DOHH2 (cell line): ENCODE measurements around the gene CLEC4E.

Experiments used
- EZH2phosphoT487 ChIP-seq: fragments of 200-600 bp; sonication (generic); IDR thresholded peaks from 2 replicates; pipeline ENCODE4 v1.6.1; 2017; ENCODE audit warnings: borderline replicate concordance, mild to moderate bottlenecking, antibody characterized with exemption, low read length, moderate library complexity, mixed read lengths
- TF ChIP-seq, protein P1 (sequence below): fragments of 200-600 bp; sonication (generic); IDR thresholded peaks from one replicate; pipeline ENCODE4 v1.5.1; 2014; ENCODE audit warnings: antibody characterized with exemption, mild to moderate bottlenecking, low read depth, low read length; ENCODE audit not compliant: poor library complexity, severe bottlenecking

- TF ChIP-seq, protein P1, sequence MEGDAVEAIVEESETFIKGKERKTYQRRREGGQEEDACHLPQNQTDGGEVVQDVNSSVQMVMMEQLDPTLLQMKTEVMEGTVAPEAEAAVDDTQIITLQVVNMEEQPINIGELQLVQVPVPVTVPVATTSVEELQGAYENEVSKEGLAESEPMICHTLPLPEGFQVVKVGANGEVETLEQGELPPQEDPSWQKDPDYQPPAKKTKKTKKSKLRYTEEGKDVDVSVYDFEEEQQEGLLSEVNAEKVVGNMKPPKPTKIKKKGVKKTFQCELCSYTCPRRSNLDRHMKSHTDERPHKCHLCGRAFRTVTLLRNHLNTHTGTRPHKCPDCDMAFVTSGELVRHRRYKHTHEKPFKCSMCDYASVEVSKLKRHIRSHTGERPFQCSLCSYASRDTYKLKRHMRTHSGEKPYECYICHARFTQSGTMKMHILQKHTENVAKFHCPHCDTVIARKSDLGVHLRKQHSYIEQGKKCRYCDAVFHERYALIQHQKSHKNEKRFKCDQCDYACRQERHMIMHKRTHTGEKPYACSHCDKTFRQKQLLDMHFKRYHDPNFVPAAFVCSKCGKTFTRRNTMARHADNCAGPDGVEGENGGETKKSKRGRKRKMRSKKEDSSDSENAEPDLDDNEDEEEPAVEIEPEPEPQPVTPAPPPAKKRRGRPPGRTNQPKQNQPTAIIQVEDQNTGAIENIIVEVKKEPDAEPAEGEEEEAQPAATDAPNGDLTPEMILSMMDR = peak; percentile 45
- no peak for TF ChIP-seq EZH2phosphoT487
These were observed 21.6 kb upstream of the CLEC4E start for GRCh38 chr12:8562310-8562709.
